ENCODE results near the gene BCL2.

The BCL2 gene

DNA sequence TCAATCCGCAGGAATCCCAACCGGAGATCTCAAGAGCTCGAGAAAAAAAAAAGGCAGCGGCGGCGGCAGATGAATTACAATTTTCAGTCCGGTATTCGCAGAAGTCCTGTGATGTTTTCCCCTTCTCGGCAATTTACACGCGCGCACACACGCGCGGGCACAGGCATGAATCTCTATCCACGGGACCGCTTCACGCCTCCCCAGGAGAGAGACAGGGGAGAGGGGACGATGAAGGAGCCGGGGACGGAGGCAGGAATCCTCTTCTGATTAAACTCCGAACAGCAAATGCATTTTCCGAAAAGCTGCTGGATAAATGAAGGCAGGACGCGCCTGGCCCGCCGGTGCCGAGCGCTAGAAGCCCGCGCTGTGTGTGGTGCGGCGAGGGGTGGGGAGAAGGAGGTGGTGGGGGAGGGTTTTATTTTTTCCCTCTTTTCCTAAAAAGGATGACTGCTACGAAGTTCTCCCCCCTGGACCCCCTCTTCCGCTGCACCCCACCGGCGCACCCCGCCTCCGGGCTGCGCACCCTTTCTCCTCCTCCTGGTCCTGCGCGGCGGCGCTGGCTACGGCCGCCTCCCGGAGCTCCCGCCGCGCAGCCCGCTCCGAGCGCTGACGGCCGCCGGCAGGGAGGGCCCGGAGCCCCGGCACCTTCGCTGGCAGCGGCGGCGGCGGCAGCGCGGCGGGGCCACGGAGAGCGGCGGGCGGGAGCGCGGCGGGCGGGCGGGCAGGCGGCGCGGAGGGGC is at the start of gene BCL2:
Gene BCL2, minus strand, starts transcription at position 387 of the 740 bp plus-strand sequence.
- Histone ChIP-seq H3K4me3 (ENCODE audit: low read length) (peak within 1 kb of the TSS; percentile 79), H4K20me1 (ENCODE audit: insufficient read depth, low read length) (no peaks in the 10 kb centered on the region), H3K9me3 (ENCODE audit: insufficient read depth, low read length) (no peaks in the 10 kb centered on the region), H3K79me2 (ENCODE audit: low read length) (peaks cover 70% of the 10 kb centered on the region), H3K9ac (ENCODE audit: low read length) (peak within 1 kb of the TSS; percentile 89), H3K4me1 (ENCODE audit: low read length) (peaks cover 26% of the 10 kb centered on the region), H3K27me3 (ENCODE audit: low read depth, low read length) (no peaks in the 10 kb centered on the region), H3K4me2 (ENCODE audit: low read length) (peak within 1 kb of the TSS; percentile 94), H3K36me3 (replicated peaks; ENCODE audit: low read depth, low read length) (peaks cover 41% of the 10 kb centered on the region), H2AFZ (ENCODE audit: low read depth, low read length) (peak within 1 kb of the TSS; percentile 2; the same call in 1 of the 2 replicates), H3K27ac (ENCODE audit: low read length) (peak within 1 kb of the TSS; percentile 88)
- no peak for TF ChIP-seq EZH2phosphoT487 (IDR thresholded peaks at IDR 0.05; ENCODE audit: low read depth)
- TF ChIP-seq CTCF (IDR thresholded peaks at IDR 0.05; ENCODE audit: low read depth, low read length) = no peak

GRCh38 chr18:63368611-63369010 is 49.0 kb upstream of the BCL2 start:
- H3K27me3 ChIP-seq (ENCODE audit: low read depth, low read length) = no peaks in the 10 kb centered on the region
- peaks cover 18% of the 10 kb centered on the region for H3K36me3 ChIP-seq (replicated peaks; ENCODE audit: low read depth, low read length)

DNA sequence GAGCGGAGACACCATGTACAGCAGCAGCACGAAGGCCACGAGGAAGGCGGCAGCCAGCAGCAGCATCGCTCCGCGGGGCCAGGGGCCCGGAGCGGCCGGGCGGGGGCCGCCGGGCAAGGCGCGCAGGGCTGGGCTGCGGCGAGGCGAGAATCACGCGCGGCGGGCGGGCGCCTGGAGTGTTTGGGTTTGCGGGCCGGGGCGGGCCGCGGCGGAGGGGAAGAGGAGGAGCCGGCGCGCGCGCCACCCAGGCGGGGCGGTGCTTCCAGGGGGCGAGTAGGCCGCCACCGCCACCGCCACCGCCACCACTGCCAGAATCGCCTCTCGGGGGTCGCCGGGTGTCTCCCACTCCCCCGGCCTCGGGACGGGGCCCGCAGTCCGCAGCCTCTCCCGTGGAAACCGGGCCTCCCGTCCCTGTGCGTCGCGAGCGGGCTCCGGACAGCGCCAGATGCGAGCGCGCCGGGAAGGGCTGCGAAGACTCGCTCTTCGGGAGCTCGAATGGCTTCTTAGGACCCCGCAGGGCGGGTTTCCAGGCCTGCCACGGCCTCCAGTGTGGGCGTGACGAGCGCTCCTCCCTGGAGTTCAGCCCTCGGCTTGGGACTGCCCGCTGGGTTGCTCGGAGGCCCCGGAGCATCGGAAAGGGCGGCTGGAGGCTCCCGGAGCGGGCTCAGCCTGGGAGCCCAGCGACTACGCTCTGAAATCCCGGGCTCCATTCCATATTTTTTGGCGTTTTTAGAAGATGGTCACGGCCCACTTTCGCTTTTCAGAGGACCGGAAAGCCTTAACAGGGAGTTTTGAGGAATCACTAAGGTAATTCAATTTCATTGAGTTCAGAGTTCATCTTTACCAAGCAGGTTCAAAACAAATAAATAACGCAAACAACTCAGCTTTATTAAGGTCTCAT is 47.7 kb upstream of the BCL2 start, which contains the start of gene KDSR:
Gene KDSR, minus strand, starts transcription at position 154 of the 901 bp plus-strand sequence. Its CDS starts 88 bp downstream, at position 66.
- peaks cover 16% of the 10 kb centered on the region for H3K9me3 ChIP-seq (ENCODE audit: insufficient read depth, low read length)

More at GRCh38 chr18:63368611-63369010, 49.0 kb upstream of the BCL2 start:
- Histone ChIP-seq H3K79me2 (ENCODE audit: low read length) (peaks cover 20% of the 10 kb centered on the region), H3K27ac (ENCODE audit: low read length) (no peak overlapping the region), H4K20me1 (ENCODE audit: insufficient read depth, low read length) (peaks cover 4% of the 10 kb centered on the region; the same call in 1 of the 2 replicates), H3K4me1 (ENCODE audit: low read length) (peaks cover 11% of the 10 kb centered on the region), H3K4me2 (ENCODE audit: low read length) (0 out of 2 replicates have a peak overlapping the region, but pooled peaks have one; percentile 81), H3K9ac (ENCODE audit: low read length) (no peak overlapping the region), H2AFZ (ENCODE audit: low read depth, low read length) (no peak overlapping the region), H3K4me3 (ENCODE audit: low read length) (0 out of 2 replicates have a peak overlapping the region, but pooled peaks have one; percentile 81), H3K9me3 (ENCODE audit: insufficient read depth, low read length) (peaks cover 16% of the 10 kb centered on the region)
- no peak for TF ChIP-seq CTCF (IDR thresholded peaks at IDR 0.05; ENCODE audit: low read depth, low read length)
- TF ChIP-seq EZH2phosphoT487 (IDR thresholded peaks at IDR 0.05; ENCODE audit: low read depth) = no peak

More for the DNA sequence above, 47.7 kb upstream of the BCL2 start, which contains the start of gene KDSR:
- peak within 1 kb of the TSS; percentile 78 for H3K9ac ChIP-seq (ENCODE audit: low read length)
- peak within 1 kb of the TSS; percentile 85 for H2AFZ ChIP-seq (ENCODE audit: low read depth, low read length)
- peak within 1 kb of the TSS; percentile 88 for H3K4me2 ChIP-seq (ENCODE audit: low read length)
- H3K36me3 ChIP-seq (replicated peaks; ENCODE audit: low read depth, low read length) = peaks cover 25% of the 10 kb centered on the region
- peaks cover 20% of the 10 kb centered on the region for H3K79me2 ChIP-seq (ENCODE audit: low read length)
- H3K4me3 ChIP-seq (ENCODE audit: low read length) = peak within 1 kb of the TSS; percentile 81
- no peak for TF ChIP-seq EZH2phosphoT487 (IDR thresholded peaks at IDR 0.05; ENCODE audit: low read depth)
- no peak for TF ChIP-seq CTCF (IDR thresholded peaks at IDR 0.05; ENCODE audit: low read depth, low read length)
- H4K20me1 ChIP-seq (ENCODE audit: insufficient read depth, low read length) = peaks cover 4% of the 10 kb centered on the region; the same call in 1 of the 2 replicates
- no peaks in the 10 kb centered on the region for H3K27me3 ChIP-seq (ENCODE audit: low read depth, low read length)
- H3K4me1 ChIP-seq (ENCODE audit: low read length) = peaks cover 11% of the 10 kb centered on the region
- H3K27ac ChIP-seq (ENCODE audit: low read length) = peak within 1 kb of the TSS; percentile 30
